HG03432 (cell line): ENCODE data around the gene UHRF2.
"Not testable (repeated sequence)": the region's sequence is repeated elsewhere in the genome, so short reads cannot be mapped to it uniquely, and the experiment has no call there.

Experiments
- ATAC-seq: cut with Tn5 transposase; IDR thresholded peaks from one replicate; pipeline ENCODE4 v1.9.1; 2021; ENCODE audit warnings: mild to moderate bottlenecking, moderate library complexity; ENCODE audit not compliant: unreplicated experiment

Gene UHRF2

DNA sequence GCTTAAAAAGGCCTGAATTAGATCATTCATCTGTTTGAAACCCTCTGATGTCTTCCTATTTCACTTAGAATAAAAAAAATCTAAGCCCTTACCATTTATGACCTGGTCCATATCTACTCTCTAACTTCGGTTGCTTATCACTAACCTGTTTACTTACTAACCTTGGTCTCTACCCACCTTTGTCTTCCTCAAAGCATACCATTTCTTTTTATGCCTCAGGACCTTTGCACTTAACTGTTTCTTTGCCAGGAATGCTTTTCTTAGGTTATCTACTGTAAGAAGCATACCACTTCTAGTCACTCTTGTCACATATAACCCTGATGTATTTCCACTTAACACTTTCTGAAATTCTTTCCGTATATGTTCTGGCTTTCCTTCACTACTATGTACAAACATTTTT is 67.0 kb downstream of the UHRF2 start:
- ATAC-seq = no peak

DNA sequence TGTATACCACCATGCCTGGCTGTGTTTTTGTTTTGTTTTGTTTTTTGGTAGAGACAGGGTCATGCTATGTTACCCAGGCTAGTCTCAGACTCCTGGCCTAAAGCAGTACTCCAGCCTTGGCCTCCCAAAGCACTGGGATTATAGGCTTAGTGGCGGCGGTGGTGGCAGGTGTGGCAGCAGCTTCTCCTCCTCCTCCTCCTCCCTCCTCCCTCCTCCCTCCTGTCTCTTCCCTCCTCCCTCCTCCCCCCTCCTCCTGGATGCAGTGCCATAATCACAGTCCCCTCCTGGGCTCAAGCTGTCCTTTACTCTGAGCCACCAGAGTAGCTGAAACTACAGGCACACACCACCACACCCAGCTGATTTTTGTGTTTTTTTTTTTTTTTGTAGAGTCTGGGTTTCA is 71.2 kb downstream of the UHRF2 start:
- no peak for ATAC-seq

DNA sequence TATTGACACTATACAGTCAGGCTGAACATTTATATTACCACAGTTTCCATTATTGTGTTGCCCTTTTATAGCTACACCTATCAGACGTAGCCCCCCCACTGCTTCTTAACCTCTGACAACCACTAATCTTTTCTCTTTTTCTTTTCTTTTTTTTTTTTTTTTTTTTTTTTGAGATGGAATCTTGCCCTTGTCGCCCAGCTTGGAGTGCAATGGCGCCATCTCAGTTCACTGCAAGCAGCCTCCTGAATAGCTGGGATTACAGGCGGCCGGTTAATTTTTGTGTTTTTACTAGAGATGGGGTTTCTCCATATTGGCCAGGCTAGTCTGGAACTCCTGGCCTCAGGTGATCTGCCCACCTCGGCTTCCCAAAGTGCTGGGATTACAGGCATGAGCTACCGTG is 75.4 kb downstream of the UHRF2 start:
- no peak for ATAC-seq

DNA sequence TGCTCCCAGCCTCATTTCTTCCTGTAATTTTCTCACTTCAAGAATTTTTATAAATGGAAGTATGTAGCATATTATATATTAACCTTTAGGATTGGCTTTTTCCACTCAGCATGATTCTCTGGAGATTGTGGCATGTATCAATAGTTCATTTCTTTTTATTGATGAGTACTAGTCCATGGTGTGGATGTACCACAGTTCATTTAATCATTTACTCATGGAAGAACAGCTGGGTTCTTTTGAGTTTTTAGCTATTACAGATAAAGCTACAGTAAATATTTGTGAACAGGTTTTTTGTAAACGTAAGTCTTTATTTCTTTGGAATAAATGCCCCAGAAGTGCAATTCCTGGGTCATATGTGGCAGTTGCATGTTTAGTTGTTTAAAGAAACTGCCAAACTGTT is 76.1 kb downstream of the UHRF2 start:
- ATAC-seq = no peak

DNA sequence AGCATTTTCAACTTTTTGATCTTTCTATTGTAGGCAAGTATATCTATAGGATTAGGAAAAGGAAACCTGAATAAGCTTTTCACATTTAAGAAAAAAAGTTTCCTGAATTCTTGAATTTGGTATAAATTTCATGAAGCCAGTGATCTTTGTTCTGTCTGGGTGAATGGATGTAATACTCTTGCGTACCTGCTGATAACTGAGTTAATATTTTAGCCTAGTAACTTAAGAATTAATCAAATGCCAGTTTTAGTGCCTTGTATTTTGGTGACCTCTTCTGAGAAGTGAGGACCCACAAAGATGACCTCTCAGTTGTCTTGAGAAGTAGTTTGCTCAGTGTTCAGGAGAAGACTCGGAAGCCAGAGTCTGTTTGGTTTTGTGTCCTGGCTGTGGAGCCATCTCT is 77.9 kb downstream of the UHRF2 start:
- ATAC-seq = no peak

DNA sequence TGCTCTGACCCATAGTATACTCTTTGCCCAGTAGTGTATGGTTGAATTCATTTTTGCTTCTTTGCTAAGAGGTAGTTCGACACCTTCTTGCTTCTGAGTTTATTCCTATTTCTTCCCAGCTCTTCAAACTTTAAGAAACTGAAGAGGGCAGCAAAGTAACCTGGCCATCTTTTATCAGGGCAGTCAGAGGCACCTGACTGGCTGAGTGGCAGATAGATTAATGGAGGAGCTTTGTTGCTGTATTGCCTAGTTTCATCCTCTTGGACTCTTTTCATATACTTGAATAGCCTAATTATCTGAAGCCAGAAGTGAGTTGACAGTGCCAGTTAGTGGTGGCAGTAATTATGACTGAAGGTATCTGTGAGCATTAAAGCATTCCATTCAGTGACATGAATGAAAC is 82.5 kb downstream of the UHRF2 start:
- no peak for ATAC-seq

DNA sequence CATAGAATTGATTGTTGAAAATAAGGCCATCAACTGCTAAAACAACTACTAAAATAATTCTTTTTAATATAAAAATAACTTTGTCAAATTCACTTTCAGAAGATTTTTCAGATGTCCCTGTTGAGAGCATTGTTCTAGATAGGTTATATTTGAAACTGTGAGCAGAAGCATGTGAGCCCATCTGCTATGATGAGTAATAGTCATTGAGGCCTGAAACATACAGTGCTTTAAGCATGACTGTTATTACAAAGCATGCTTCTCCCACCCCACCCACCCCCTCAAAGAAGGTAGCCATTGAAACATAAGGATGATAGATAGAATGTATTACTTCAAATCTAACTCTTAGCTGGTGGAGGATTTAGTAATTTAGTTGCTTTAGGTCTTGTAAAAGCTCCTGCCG is 86.0 kb downstream of the UHRF2 start:
- ATAC-seq = no peak

DNA sequence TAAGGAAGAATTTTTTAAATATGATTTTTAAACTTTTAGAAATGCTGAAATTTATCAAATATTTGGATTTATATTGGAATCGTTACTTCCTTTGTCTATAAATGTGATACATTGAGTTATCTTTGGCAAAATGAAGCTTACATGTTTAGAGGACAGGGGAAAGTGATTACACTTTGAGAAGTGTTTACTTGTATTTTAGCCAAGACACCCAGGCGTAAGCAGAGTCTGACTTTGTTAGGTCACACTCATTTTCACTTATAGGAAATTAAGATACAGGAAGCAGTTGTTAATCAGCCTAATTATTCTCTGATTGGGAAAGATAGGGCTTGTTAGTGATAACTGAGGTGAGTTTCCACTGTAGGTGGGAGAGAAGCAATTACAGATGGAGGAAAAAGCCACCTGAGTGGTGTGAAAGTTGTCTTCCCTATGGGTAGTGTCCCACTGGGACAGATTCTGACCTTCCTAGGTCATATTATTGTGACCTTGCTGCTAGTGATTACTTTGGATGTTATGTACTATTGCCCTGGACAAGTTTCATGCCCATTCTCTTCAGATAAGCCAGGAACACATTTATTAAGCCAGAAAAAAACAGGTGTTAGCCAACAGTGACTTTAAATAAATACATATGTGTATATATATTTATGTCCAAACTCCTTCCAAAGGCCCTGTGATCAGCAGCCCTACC is 88.7 kb downstream of the UHRF2 start:
- no peak for ATAC-seq

DNA sequence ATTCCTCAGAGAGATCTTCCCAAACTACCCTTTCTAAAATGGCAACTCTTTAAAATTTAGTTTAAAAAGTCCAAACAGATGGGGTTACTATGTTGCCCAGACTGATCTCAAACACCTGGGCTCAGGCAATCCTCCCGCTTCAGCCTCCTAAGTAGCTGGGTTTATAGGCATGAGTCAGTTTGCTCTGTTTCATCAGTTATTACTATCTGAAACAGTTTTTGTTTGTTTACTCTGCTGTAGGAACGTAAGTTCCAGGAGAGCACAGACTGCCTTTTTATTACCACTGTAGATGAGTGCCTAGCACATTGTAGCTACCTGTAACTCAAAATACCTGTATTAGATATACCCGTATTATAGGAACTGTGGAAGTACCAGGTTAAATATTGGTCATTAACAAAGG is 89.4 kb downstream of the UHRF2 start:
- no peak for ATAC-seq

DNA sequence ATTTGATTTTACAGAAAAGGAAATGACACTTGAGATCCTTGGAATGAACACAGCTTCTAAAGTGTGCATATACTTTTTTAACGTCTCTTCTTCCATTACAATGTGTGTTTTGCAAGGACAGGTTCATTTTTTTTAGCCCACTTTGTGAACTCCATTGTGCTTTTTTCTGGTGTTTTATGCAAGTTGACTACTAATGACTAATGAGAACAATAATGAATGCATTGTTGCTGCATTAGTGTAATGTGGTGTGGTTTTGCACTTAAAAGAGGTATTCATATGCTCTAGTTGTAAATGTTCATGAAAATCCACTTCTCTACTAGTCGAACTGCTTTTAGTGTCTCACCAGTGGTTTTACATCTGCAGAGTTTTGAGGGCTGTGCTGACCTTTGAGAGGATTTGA is 93.6 kb downstream of the UHRF2 start:
- ATAC-seq = no peak

DNA sequence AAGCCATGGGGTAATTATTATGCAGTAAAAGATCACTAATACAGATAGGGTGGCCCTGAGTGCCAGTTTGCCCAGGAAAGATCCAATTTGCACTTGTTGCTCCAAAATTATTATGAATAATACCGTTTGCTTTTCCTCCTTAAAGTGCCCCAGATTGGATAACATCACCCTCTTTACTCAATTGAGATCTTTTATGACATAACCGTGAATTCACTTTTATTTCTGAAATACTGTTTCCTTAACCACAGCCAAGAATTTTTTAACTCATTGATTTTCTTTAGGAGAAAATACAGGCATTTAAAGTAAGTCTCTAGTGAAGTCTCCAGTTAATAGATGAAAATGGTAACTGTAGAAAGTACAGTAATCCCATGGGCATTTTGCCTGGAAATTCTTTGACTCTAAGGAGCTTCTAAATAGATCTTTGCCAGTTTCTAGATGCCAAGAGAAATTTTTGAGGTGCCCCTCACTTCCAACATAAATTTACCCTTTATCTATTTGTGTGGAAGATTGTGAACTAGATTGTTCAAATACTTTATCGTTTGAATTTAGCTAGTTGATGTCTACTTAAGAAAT is 99.2 kb downstream of the UHRF2 start:
- no peak for ATAC-seq

DNA sequence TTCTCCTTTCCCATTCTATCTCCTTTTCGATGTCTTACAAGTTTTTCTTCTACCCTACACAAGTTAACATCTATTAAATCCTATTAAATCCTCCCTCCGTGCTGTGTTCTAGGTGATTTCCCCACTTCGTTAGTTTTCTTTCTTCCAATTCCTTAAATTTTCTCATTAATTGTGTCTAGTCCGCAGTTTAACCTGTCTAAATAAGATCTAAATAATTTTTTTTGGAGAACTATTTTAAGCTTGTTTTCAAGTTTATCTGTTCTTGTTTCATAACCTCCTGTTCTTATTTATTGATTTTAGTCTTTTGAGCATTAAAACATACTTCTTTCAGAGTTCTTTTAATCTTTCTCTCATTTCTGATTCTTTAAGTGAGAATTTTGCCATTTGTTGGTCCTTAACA is 109.3 kb downstream of the UHRF2 start:
- no peak for ATAC-seq

DNA sequence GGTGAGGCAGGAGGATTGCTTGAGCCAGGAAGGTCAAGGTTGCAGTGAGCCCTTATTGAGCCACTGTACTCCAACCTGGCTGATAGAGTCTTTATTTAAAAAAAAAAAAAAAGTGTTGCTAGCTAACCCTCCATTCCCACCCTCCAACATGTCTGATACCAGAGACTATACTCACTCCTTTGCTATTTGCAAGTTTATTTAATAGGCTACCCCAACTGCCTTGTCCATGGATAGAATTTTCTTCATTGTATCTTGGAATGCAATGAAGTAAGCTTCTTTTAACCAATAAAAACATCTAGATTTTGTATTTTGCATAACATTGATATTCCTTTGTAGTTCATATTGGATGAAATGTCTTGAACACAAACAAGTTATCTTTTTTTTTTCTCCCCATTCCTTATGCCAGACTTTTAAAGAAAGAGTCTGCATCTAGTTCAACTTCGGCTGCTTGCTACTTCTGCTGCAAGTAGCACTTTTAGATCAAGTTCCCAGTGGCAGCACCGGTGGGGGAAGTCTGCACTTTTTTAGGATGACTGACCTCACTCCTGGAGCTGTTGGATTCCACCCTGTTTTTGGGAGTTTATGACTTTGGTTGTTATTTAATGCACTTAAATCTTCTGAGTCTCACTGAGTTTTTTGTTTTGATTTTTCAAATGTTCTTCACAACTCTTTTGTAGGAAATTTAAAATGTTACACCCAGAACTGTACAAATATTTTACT is 112.5 kb downstream of the UHRF2 start:
- ATAC-seq = no peak

DNA sequence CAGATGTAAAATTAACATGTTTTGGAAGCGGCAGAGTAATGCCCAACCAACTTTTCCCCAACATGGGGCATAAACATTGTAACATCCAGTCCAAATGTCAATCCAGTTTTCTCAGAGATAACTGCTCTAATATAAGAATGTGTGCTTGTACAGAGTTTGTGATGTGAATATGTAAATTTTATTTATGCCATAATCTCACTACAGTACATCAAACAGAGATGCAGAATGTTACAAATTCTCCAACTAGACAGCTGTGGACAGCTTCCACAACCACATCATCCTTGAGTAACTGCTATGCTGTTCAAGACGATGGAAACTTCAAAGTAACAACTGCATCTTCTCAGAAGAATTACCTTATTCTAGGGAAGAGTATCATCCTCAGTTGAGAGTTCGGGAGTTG is 122.6 kb downstream of the UHRF2 start:
- ATAC-seq = no peak

DNA sequence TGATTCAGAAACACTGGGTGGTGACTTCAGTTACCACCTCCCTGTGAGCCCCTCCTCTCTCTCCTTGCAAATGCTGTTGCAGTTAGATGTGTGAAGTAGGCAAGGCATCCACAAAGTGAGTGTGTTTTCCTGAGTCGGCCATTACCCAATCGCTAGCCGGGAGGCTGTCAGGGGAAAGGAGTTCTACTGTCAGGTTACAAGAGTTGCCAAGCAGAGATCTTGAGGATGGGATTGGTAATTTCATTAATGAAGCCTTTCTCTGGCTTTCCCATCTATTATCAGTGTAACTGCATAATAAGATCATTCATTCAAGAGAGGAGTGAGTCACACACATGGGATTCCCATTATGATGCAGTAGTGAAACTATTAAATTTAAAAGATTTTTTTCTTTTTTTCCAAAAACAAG is 125.7 kb downstream of the UHRF2 start:
- ATAC-seq = no peak

DNA sequence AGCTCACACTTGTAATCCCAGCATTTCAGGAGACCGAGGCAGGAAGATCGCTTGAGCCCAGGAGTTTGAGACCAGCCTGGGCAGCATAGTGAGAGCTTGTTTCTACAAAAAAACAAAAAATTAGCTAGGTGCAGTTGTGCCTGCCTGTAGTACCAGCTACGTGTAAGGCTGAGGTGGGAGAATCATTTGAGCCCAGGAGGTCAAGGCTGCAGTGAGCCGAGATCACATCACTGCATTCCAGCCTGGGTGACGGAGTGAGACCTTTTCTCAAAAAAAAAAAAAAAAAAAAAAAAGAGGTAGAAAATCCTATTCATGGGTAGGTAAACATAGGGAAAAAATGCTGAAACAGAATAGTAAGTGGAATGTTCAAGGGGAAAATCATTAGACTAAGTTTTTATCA is 129.6 kb downstream of the UHRF2 start:
- not testable (repeated sequence) for ATAC-seq

DNA sequence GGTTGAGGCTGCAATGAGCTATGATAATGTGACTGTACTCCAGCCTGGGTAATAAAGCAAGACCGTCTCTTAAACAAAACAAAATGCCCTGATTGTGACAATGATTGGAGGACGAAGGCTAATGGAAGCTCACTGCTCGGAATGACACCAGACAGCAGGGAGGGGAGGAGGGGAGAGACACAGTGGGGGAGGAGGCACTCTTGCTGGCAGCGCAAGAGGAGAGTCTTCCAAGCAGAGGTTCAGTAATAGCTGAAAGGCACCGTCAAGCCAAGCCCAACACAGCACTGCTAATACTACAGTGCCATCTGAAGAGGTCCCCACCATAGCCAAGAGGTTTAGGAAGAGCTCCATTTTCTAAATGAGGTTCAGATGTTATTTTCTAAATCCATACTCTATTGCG is 130.2 kb downstream of the UHRF2 start:
- no peak for ATAC-seq

DNA sequence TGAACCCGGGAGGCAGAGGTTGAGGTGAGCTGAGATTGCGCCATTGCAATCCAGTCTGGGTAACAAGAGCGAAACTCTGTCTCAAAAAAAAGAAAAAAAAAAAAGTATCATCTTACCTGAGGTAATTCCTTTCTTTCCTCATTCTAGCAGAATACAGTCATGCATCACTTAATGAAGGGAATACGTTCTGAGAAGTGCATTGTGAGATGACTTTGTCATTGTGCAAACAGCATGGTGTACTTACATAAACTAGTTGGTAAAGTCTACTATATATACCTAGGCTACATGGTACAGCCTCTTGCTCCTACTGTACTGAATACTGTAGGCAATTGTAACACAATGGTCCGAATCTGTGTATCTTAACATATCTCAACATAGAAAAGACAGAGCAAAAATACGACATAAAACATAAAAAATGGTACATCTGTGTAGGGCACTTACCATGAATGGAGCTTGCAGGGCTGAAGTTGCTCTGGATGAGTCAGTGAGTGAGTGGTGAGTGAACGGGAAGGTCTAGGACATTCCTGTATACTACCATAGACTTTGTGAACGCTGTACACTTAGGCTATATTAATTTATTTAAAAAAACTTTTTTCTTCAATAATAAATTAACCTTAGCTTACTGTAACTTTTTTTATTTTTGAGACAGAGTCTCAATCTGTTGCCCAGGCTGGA is 132.2 kb downstream of the UHRF2 start:
- ATAC-seq = no peak

DNA sequence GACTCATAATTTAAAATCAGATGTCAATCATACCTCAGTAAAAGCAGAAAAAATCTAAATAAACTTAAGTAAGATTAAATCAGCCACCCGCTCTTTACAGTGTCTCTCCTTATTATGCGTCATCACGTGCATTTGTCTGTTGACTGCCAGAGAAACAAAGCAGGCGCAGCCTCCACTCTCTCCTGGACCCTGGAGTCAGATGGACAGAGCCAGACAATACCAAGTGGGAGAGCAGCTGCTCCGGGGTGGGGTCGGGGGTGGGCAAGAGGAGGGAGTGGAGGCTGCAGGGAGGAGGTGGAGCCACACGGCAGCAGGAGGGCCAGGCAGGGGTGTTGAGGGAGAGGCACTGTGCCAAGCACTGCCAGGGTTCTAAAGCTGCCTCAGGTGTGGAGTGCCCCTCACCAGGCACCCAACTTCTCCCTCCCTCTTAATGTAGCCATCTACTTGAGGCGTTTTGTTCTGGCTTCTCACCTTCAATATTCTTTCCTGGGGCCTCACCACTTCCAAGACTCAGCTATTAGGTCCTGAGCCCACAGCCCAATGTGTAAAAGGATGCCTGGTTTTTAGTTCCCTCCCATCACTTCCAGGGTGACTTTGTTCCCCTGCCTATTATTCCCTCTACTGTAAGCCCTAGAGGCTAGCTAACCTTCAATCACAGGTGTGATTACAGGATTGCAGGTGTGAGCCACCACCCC is 136.3 kb downstream of the UHRF2 start:
- no peak for ATAC-seq

DNA sequence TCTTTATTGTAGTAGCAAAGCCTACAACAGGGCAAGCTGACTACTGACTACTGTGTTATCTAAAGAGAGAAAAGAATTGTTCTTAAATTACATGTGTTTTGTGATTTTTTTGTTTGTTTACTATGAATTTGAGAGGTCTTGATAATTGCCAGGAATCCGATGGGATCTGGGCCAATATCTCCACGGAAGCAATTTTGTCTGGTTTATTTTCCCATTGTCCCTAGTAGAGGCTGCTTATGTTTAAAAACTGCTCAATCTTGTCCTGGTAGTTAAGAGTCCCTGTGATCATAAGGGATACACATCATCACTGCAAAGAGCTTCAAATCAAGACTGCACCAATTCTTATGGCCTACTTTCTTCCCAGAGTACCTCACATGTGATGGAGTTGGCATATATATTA is 138.1 kb downstream of the UHRF2 start:
- no peak for ATAC-seq

DNA sequence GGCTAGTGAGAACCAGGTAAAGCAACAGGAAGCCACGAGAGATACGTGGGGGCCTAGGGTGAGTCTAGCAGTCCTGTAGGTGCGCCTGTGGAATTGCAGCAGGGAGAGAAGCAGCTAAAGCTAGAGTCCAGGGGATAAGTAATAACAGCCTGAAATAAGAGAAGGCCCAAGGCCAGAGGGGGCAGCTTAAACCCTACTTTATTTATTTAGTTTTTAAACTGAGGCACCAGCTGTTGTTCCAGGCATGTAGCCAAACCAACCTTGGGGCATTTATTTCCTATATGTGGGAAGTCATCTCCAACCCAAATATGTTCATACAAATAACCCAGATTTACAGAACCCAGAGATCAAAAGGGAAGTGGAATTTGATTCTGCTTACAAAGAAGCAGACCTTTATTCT is 139.0 kb downstream of the UHRF2 start:
- ATAC-seq = no peak
